ENCODE results near the gene METTL2B. TPM values are rescaled to one million over a fixed set of nuclear protein-coding genes. Genes with fewer than 3 reads are reported as not detected.
"Not testable (repeated sequence)": the region's sequence is repeated elsewhere in the genome, so short reads cannot be mapped to it uniquely, and the experiment has no call there.

Gene METTL2B
- total and polyA plus RNA-seq, 3 donors from 2014 or later: 20.0 to 27.1 (median 26.7) TPM

DNA sequence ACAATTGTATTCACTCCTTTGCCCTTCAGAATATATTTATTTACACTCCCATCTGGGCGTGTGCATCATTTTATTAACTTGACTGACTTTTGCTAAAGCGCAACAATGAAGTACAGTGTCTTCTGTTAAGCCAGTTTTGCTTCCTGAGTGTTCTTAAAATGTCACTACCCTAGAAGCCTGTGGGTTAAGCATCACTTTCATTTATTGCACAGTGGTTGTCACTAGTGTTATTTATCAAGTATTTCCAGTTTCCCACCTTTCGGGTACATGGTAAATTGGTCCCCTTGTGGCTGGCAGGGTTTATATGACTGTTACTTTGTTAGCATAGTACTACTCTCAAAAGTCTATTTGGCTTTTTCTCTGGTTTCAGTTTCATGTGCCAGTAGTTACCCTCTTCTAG, 17.6 kb upstream of the METTL2B start:
- H3K4me1 ChIP-seq: peaks cover 40% of the 10 kb centered on the region
- TF ChIP-seq, protein P1, sequence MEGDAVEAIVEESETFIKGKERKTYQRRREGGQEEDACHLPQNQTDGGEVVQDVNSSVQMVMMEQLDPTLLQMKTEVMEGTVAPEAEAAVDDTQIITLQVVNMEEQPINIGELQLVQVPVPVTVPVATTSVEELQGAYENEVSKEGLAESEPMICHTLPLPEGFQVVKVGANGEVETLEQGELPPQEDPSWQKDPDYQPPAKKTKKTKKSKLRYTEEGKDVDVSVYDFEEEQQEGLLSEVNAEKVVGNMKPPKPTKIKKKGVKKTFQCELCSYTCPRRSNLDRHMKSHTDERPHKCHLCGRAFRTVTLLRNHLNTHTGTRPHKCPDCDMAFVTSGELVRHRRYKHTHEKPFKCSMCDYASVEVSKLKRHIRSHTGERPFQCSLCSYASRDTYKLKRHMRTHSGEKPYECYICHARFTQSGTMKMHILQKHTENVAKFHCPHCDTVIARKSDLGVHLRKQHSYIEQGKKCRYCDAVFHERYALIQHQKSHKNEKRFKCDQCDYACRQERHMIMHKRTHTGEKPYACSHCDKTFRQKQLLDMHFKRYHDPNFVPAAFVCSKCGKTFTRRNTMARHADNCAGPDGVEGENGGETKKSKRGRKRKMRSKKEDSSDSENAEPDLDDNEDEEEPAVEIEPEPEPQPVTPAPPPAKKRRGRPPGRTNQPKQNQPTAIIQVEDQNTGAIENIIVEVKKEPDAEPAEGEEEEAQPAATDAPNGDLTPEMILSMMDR (IDR thresholded peaks at IDR 0.05): no peak
- no peak for TF ChIP-seq POLR2A (IDR thresholded peaks at IDR 0.05)
- WGBS, 2 donors: 59 to 61% methylated on average over 3 of the region's 3 CpGs
- no peak overlapping the region for H3K4me3 ChIP-seq
- intact Hi-C loops (cut with DNase I; ENCODE audit: low total_unique reads): no loop called here
- no peaks in the 10 kb centered on the region for H3K27me3 ChIP-seq
- H3K9me3 ChIP-seq: no peaks in the 10 kb centered on the region
- DNase-seq: no peak
- no peaks in the 10 kb centered on the region for H3K36me3 ChIP-seq (ENCODE audit: low read depth, missing control alignments)
- peak overlapping the region in 1 of 2 donors; percentile 30 for H3K27ac ChIP-seq

DNA sequence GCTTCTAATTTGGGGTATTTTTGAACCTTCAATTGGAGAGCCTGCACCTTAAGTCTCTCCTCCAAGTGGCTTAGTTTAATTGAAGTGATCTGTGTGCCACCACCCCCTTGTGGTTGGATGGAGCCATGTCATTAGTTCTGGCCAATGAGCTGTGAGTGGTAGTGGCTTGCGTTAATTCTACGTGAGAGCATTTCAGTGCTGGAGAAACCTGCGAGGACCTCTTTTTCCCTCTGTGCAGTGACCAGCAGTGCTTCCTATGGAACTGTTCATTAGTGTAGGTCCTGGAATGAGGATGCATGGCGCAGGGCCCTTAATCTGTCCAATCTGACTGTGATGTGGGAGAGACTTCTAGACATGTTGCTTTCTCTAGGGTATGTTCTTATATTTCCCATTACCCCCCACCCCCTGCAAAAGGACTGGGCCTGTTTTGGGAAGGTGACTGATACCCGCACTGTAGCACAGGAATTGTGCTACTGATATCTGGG, 17.1 kb upstream of the METTL2B start:
- peak; percentile 85 for DNase-seq
- no peaks in the 10 kb centered on the region for H3K9me3 ChIP-seq
- no peaks in the 10 kb centered on the region for H3K27me3 ChIP-seq
- no peaks in the 10 kb centered on the region for H3K36me3 ChIP-seq (ENCODE audit: low read depth, missing control alignments)
- intact Hi-C loops (cut with DNase I; ENCODE audit: low total_unique reads): no loop called here
- no peak overlapping the region for H3K4me3 ChIP-seq
- H3K27ac ChIP-seq: no peak overlapping the region
- WGBS, 2 donors: 39 to 46% methylated on average over 4 to 5 of the region's 5 CpGs
- H3K4me1 ChIP-seq: peaks cover 35% of the 10 kb centered on the region
- TF ChIP-seq POLR2A (IDR thresholded peaks at IDR 0.05): no peak
- TF ChIP-seq, protein P1 (IDR thresholded peaks at IDR 0.05): peak; percentile 78 to 92 (median 91)

DNA sequence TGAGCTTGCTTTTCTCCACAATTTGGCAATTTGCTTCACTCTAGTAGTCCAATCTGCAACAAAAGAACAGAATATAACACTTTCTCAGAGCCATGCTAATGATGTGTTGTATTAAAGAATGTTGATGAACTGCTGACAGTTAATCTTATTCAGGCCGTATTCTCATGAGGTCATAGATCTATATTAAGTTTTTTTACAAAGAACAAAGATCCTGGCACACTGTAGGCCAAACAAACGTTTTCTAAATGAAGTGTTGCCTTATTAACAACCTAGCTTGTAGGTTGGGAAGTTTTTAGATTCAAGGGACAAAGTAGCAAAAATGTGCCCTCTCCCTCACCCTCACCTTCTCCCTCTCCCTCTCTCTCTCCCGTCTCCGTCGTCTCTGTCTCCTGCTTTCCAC, 14.1 kb upstream of the METTL2B start:
- Histone ChIP-seq H3K9me3 (no peaks in the 10 kb centered on the region), H3K4me1 (peaks cover 16% of the 10 kb centered on the region), H3K27me3 (no peaks in the 10 kb centered on the region), H3K4me3 (no peak overlapping the region), H3K36me3 (ENCODE audit: low read depth, missing control alignments) (no peaks in the 10 kb centered on the region), H3K27ac (no peak overlapping the region)
- 39 to 51% methylated on average over 5 of the region's 5 CpGs for WGBS, 2 donors
- TF ChIP-seq, protein P1 (IDR thresholded peaks at IDR 0.05): no peak
- no peak for TF ChIP-seq POLR2A (IDR thresholded peaks at IDR 0.05)
- intact Hi-C loops (cut with DNase I; ENCODE audit: low total_unique reads): loop anchor here (5.0 kb wide), 1 partner anchor 35 kb away; no protein-coding TSS in a partner anchor
- DNase-seq: no peak

DNA sequence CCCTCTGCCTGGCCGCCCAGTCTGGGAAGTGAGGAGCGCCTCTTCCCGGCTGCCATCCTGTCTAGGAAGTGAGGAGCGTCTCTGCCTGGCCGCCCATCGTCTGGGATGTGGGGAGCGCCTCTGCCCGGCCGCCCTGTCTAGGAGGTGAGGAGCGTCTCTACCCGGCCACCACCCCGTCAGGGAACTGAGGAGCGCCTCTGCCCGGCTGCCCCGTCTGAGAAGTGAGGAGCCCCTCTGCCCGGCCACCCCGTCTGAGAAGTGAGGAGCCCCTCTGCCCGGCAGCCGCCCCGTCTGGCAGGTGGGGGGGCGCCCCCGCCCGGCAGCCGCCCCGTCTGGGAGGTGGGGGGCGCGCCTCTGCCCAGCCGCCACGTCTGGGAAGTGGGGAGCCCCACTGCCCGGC, 13.2 kb upstream of the METTL2B start:
- intact Hi-C loops (cut with DNase I; ENCODE audit: low total_unique reads): loop anchor here (5.0 kb wide), 1 partner anchor 36 kb away; no protein-coding TSS in a partner anchor
- not testable (repeated sequence) for DNase-seq; H3K9me3 ChIP-seq; H3K27ac ChIP-seq; H3K27me3 ChIP-seq; H3K36me3 ChIP-seq (ENCODE audit: low read depth, missing control alignments)
- peaks cover 16% of the 10 kb centered on the region for H3K4me1 ChIP-seq
- H3K4me3 ChIP-seq: peak overlapping the region in 1 of 2 donors; percentile 9
- WGBS, 2 donors: 80 to 87% methylated on average over 4 to 29 of the region's 30 CpGs

DNA sequence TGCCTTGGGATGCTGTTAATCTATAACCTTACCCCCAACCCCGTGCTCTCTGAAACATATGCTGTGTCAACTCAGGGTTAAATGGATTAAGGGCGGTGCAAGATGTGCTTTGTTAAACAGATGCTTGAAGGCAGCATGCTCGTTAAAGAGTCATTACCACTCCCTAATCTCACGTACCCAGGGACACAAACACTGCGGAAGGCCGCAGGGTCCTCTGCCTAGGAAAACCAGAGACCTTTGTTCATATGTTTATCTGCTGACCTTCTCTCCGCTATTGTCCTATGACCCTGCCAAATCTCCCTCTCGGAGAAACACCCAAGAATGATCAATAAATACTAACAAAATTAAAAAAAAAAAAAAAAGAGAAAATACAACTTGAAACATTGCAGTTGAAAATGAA, 12.6 kb upstream of the METTL2B start:
- intact Hi-C loops (cut with DNase I; ENCODE audit: low total_unique reads): loop anchor here (5.0 kb wide), 1 partner anchor 37 kb away; no protein-coding TSS in a partner anchor
- peaks cover 11% of the 10 kb centered on the region for H3K4me1 ChIP-seq
- not testable (repeated sequence) for H3K4me3 ChIP-seq; H3K9me3 ChIP-seq; H3K27ac ChIP-seq; H3K27me3 ChIP-seq; DNase-seq; H3K36me3 ChIP-seq (ENCODE audit: low read depth, missing control alignments)
- 56 to 62% methylated on average over 8 of the region's 8 CpGs for WGBS, 2 donors

DNA sequence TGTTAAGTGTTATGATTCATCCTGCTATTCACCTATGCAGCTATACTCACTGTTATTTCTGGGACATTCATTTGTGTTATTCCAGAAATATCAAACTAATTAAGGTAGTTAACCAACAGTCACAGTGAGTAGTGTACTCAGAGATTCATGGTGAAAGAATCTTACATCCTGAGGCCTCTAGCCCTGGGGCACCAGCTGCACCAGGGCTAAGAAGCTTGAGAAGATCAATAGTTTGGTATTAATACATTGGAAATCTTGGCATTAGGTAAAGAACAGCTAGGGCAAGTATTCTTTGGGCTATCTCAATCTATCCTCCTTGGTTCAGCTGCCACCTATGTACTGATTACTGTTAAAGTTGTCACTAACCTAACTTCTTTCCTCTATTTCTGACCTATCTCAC, 9.7 kb upstream of the METTL2B start:
- H3K4me3 ChIP-seq; DNase-seq; H3K9me3 ChIP-seq; H3K4me1 ChIP-seq; intact Hi-C loops (cut with DNase I; ENCODE audit: low total_unique reads); H3K27me3 ChIP-seq; H3K36me3 ChIP-seq (ENCODE audit: low read depth, missing control alignments); H3K27ac ChIP-seq: not testable (repeated sequence)

DNA sequence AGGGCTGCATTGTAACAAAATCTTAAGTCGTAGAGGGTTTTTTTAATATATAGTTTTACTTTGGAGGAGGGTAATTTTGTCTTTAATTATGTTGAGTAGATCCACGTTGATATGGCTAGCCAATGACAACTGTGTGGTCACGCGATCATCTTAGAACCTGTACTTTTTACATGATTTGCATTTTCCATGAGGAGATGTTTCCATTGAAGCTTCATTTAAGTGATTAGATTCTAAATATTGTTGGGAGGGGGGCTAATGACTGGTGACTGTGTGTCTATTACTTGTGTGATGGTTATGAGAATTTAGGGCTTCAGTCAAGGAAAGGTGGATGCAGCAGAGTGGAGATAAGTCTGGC, 765 bp downstream of the METTL2B start:
- peak overlapping the region; percentile 79 to 87 for H3K4me3 ChIP-seq
- WGBS, 2 donors: 0 to 5% methylated on average over 4 of the region's 4 CpGs
- intact Hi-C loops (cut with DNase I; ENCODE audit: low total_unique reads): not testable (repeated sequence)

DNA sequence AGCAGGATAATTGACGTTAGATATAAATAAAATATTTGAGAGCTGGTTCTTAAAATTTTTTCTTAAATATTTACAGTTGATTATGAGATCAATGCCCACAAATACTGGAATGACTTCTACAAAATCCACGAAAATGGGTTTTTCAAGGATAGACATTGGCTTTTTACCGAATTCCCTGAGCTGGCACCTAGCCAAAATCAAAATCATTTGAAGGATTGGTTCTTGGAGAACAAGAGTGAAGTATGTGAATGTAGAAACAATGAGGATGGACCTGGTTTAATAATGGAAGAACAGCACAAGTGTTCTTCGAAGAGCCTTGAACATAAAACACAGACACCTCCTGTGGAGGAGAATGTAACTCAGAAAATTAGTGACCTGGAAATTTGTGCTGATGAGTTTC, 2.5 kb downstream of the METTL2B start:
- WGBS, 2 donors: 85% methylated on average over 4 of the region's 4 CpGs

More for the DNA sequence above, 765 bp downstream of the METTL2B start:
- H3K27me3 ChIP-seq; H3K27ac ChIP-seq; H3K9me3 ChIP-seq; DNase-seq; H3K36me3 ChIP-seq (ENCODE audit: low read depth, missing control alignments): not testable (repeated sequence)
- peaks cover 11% of the 10 kb centered on the region for H3K4me1 ChIP-seq

DNA sequence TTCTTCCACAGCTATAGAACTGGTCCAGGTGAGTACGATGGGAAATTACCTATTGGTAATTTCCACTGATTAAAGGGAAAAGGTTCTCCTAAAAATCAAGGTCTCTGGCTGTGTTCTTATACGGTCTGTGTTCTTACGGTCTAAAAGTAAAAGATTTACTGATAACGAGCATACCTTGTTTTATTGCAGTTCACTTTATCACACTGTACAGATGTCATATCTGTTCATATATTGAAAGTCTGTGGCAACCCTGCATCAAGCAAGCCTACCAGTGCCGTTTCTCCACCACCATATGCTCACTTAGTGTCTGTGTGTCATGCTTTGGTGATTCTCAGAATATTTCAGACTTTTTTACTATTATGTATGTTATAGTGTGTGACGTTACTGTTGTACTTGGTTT, 11.6 kb downstream of the METTL2B start:
- intact Hi-C loops (cut with DNase I; ENCODE audit: low total_unique reads): not testable (repeated sequence)
- 90% methylated on average over 6 of the region's 6 CpGs for WGBS, 2 donors

More for the DNA sequence above, 2.5 kb downstream of the METTL2B start:
- DNase-seq; intact Hi-C loops (cut with DNase I; ENCODE audit: low total_unique reads); H3K27me3 ChIP-seq; H3K36me3 ChIP-seq (ENCODE audit: low read depth, missing control alignments); H3K4me3 ChIP-seq; H3K27ac ChIP-seq; H3K9me3 ChIP-seq: not testable (repeated sequence)
- H3K4me1 ChIP-seq: peaks cover 11% of the 10 kb centered on the region

More for the DNA sequence above, 11.6 kb downstream of the METTL2B start:
- not testable (repeated sequence) for H3K9me3 ChIP-seq; H3K4me3 ChIP-seq; H3K27me3 ChIP-seq; DNase-seq; H3K4me1 ChIP-seq; H3K27ac ChIP-seq; H3K36me3 ChIP-seq (ENCODE audit: low read depth, missing control alignments)

All from testis (tissue), 3 donors.